Peyer's patch (tissue), 4 donors: ENCODE results near the gene FARS2.

ENCODE experiments used
- POLR2A ChIP-seq, 2 donors: fragments of 450-650 bp; IDR thresholded peaks; one replicate each; pipeline ENCODE4 v1.5.1; 2017; ENCODE audit warnings: antibody characterized with exemption in 2 of 2, mild to moderate bottlenecking in 2 of 2, moderate library complexity in 2 of 2
- TF ChIP-seq, protein P1 (sequence below), 6 experiments: fragments of 450-650 bp in 4 of 6; fragments of 200-600 bp in 2 of 6; sonication (generic) in 1 of 6; IDR thresholded peaks; one replicate each; pipeline ENCODE4 v1.5.1; 2017 to 2019; ENCODE audit warnings: antibody characterized with exemption in 6 of 6, mild to moderate bottlenecking in 3 of 6, moderate library complexity in 1 of 6

DNA sequence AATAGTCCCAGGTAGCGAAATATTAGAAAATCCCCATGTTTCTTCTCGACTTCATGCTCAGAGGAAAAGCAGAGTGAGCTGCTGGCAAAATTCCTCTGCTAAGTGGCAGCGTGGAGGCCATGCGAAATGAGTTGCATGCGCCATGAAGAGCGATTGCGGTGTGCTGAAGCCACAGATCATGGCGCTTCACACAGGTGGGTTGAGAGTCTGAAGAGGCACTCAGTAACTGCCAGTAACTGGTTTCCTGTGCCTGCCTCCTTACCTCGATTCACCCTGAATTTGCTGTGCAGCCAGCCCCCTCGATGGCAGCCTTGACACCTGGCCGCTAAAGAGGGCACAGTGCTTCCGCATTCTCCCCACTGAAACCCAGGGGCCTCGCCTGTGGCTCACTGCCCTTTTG is 443.9 kb downstream of the FARS2 start:
- TF ChIP-seq, protein P1, sequence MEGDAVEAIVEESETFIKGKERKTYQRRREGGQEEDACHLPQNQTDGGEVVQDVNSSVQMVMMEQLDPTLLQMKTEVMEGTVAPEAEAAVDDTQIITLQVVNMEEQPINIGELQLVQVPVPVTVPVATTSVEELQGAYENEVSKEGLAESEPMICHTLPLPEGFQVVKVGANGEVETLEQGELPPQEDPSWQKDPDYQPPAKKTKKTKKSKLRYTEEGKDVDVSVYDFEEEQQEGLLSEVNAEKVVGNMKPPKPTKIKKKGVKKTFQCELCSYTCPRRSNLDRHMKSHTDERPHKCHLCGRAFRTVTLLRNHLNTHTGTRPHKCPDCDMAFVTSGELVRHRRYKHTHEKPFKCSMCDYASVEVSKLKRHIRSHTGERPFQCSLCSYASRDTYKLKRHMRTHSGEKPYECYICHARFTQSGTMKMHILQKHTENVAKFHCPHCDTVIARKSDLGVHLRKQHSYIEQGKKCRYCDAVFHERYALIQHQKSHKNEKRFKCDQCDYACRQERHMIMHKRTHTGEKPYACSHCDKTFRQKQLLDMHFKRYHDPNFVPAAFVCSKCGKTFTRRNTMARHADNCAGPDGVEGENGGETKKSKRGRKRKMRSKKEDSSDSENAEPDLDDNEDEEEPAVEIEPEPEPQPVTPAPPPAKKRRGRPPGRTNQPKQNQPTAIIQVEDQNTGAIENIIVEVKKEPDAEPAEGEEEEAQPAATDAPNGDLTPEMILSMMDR (IDR thresholded peaks at IDR 0.05): no peak
- no peak for TF ChIP-seq POLR2A (IDR thresholded peaks at IDR 0.05)
